Stimulated activated CD8-positive, alpha-beta memory T cell treated with anti-CD3 and anti-CD28 coated beads, Interleukin-15, amount 100 ng/mL, for 48 hours (primary cell): ENCODE results near the gene EPB41L4B.
"Not testable (repeated sequence)": the region's sequence is repeated elsewhere in the genome, so short reads cannot be mapped to it uniquely, and the experiment has no call there.

Source experiments
- DNase-seq, 2 donors: peaks; one replicate each; pipeline ENCODE4 v3.0.0-alpha.2; 2020; ENCODE audit warnings: low read depth in 2 of 2

Gene EPB41L4B

DNA sequence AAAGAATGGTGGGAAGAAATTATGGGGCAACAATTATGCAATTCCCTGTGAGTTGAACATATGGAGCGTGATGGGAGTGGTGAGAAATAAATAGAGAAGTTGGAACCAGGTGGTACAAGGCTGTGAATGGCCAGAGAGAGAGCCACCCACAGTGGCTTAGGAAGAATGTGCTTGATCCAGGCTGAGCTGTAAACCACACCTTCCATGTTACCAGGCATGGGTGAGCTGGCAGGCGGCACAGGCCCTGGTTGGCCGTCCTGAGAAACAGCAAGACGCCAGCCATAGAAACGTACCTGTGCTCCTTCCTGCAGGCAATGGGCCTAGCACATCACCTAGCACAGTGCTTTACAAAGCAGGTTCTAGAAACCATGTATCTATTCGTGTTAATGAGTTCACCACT, 74.3 kb downstream of the EPB41L4B start:
- no peak for DNase-seq

DNA sequence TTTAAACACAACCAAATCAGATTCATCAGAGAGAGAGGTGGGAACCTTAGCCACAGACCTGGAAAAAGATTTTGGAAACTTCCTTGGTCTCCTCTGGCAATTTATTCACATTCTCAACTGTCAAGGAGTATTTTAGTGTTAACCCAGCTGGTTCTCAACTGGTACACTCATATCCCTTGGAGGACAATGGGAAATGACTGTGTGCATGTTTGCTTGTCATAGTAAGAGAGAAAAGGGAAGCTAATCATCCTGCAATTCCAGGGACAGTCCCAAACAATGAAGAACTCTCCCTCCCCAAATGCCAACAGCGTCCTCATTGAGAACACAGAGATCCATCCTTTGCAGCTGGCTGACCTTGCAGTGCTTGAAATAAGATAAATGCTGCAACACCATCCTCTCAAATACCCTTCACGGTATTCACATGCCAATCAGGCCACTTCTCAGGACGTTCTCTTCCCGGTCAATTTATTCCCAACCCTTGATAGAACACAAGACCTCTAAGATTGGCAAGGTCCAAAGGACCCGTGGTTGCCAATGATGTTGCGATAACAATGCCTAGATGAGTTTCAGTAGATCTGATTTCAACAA, 75.5 kb downstream of the EPB41L4B start:
- DNase-seq = no peak

- DNase-seq = peak; percentile 39 to 43
Measured at GRCh38 chr9:109244179-109245132, 76.4 kb downstream of the EPB41L4B start.

- DNase-seq = no peak
Measured at GRCh38 chr9:109242741-109243140, 78.1 kb downstream of the EPB41L4B start.

DNA sequence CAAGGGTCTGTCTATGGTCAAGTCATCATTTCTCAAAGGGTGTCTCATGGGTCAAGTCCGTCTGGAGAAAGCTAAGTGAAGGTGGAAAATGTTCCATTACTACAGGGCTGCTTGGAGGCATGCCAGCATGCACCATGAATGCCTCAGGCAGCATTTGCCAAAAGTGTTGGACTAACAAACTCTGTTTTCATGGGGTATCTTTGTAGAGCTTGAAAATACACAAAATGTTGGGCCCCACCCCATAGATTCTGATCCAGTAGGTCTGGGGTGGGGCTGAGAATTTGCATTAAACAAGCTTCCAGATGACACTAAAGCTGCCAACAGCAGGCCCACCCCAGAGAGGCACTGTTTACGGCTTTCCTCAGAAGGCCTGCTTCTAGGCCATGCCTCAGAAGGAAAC, 78.8 kb downstream of the EPB41L4B start:
- no peak for DNase-seq

GRCh38 chr9:109241207-109241606, 79.7 kb downstream of the EPB41L4B start:
- DNase-seq = no peak

DNA sequence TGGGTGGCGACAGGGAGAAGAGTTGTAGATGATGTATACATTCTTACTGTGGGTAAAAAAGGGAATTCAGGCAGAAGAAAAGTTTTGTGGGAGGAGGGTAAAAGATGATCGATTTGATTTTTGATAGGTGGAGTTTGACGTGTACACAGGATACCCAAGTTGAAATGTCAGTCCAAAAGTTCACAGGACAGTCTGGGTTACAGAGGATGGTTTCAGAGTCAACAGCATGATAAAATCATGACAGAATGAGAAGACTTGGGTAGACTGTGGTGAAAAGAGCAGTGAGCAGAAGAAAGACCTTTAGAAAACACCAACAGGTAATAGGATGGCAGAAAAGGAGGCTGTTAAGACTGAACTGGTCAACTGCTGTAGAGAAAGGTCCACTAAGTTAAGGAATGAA, 81.6 kb downstream of the EPB41L4B start:
- no peak for DNase-seq

- DNase-seq = no peak
Measured at GRCh38 chr9:109238655-109239054, 82.2 kb downstream of the EPB41L4B start.

DNA sequence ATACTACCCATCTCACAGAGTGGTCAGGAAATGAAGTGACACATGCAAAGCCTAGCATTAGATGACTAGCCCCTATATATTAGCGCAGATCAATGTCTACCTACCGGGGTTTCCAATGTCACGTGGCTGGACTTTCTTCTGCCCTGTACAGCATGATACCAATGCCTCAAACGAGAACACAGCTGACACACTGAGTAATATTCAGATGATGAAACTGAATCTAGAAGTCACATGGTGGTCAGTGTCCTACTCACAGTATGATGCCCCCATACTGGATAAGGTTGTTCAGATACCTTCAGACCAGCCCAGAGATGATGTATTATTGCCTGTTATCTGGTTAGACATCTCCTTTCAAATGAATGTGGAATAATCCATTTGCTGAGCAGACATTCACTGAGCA, 82.7 kb downstream of the EPB41L4B start:
- no peak for DNase-seq

- no peak for DNase-seq
Measured at GRCh38 chr9:109232449-109233237, 88.2 kb downstream of the EPB41L4B start.

DNA sequence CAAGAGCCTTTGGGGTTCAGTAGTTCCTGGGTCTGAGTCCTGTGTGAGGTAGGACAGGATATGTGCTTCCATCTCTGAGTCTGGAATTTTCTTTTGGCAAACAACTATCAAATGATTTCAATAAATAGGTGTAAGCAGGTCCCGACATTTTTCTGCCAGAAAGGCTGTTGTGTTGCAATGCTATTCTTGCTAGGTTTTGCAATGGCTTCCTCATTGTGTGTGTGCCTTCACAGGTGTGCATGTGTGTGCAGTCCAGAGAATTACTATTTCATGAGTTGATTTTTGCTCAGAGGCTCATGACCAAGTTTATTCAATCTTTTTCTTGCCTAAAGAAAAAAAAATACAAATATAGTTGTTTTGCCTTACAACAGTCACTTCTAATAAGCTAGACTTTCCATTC, 89.3 kb downstream of the EPB41L4B start:
- DNase-seq = no peak

- no peak for DNase-seq
Measured at GRCh38 chr9:109230277-109230676, 90.6 kb downstream of the EPB41L4B start.

GRCh38 chr9:109229682-109230081, 91.2 kb downstream of the EPB41L4B start:
- DNase-seq = no peak

GRCh38 chr9:109228093-109228642, 92.7 kb downstream of the EPB41L4B start:
- no peak for DNase-seq

DNA sequence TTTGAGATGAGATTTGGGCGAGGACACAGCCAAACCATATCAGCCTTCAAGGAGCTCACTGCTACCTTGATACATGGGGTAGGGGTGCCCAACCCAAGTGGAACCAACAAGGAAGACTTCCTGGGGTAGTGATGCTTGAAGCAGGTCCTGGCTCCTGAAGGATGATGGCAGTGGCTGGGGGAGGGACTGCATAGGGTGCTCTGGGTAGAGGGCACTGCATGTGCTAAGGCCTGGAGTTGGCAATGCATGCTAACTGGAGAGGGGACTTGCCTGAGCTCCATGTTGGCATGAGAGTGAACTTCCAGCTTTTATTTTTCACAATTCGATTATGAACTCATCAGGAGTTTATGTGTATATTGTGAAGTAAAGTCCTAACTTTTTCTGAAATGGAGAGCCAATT, 95.2 kb downstream of the EPB41L4B start:
- DNase-seq = no peak

GRCh38 chr9:109224751-109225150, 96.1 kb downstream of the EPB41L4B start:
- DNase-seq = no peak

DNA sequence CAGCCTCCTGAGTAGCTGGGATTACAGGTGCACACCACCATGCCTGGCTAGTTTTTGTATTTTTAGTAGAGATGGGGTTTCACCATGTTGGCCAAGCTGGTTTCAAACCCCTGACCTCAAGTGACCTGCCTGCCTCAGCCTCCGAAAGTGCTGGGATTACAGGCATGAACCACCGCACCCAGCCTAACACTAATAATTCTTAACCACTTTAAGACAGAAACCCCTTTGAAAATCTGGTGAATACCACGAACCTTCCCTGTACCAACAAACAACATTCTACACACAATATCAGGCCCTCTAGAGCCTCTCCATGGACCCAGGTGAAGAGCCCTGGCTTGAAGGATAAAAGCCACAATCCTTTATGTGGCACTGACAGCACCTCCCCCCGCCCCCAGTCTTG, 102.6 kb downstream of the EPB41L4B start:
- not testable (repeated sequence) for DNase-seq

DNA sequence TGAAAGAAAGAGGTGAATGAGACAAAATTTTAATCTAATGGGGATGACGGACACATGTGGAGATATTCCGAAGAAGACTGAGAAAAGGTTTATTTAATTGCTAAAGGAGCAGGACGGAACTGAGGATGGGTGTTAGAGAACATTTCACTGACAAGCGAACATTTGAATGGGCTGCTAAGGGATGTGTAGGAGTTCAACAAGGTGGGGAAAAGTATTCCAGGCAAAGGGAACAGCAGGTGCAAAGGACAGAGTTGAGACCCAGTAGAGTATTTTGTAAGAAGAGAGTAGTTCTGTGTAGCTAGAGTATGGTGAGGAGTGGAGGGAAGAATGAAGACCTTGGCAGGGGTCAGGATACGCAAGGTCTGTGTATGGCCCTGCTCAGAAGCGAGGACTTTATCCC, 106.4 kb downstream of the EPB41L4B start:
- no peak for DNase-seq

DNA sequence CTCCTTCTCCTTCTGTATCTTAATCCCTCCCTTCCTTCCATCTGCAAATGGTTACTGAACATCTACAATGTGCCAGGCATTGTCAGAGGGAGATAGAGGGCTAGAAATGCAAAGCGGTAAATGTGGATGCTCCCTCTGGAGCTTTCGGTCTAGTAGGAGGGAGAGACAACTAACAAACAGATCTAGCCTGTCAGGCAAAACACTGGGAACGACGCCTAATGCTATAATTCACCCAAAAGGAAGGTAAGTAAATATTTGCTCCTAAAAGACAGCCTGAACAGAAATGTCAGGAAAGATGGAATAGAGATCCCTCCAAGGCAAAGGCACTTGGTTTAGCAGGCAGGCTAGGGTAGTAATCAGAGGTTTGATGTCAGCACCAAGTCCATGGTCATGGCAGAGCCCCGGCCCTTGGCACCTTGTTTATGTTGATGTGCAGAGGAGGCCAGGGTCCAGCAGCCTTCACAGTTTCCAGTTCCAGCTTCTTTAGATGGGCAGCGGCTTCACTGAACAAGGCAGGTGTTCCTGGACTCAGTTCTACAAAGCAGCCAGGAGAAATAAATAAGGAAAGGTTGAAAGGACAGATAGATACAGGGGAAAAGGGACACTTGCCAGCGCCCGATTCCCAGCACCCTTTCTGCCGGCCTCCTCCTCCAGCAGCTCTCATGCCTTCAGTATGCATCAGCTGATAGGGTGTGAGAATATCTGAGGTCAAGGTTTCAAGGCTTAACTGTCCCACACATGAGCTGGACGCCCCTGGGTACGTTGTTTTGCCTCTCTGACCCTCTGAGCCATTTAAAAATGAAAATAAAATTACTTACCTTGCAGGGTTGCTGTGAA, 107.4 kb downstream of the EPB41L4B start:
- no peak for DNase-seq

DNA sequence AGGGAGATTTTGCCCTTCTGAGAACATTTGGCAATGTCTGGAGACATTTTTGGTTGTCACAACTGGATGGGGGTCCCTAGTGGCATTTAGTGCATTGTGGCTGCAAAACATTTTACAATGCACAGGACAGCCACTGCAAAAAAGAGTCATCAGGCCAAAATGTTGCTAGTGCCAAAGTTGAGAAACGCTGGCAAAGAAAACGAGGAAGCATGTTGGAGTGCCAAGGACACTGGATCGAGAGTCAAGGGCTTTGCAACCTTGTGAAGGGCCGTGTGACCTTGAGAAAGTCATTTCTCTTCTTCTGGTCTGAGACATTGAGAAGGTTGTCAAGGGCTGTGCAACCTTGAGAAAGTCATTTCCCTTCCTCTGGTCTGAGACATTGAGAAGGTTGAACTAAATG, 108.1 kb downstream of the EPB41L4B start:
- no peak for DNase-seq

DNA sequence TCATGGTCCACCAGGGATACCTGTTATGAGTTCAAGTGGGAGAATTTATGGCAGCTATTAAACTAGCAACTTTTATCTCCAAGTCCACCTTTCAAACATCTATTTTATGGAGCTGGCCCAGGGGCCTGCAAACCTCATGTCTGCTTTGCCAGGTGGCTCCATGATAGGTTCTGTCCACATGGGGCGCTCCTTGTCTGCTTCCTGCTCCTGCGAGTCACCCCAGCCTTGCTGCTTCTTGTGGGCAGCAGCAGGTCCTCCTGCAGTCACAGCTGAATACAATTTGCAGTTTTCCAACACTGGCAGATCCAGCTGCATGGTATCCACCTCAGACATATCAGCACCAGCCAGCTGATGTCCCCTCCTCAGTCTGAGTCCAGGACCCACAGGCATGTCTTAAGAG, 114.2 kb downstream of the EPB41L4B start:
- no peak for DNase-seq
